H1 (cell line): ENCODE data around the gene ZNF581. TPM values are rescaled to one million over a fixed set of nuclear protein-coding genes. Genes with fewer than 3 reads are reported as not detected.
A peak's percentile ranks its signal among the peaks of the same experiment; 100 is the strongest.

Source experiments
- CTCF ChIA-PET: fragments of 300-600 bp; sonication (Branson Sonifier 250); formaldehyde crosslinking; loops from one replicate; lab custom pipeline; 2021; ENCODE audit not compliant: partially characterized antibody; lab: Charles Lee
- POLR2A ChIA-PET: fragments of 300-600 bp; sonication (Branson Sonifier 250); formaldehyde crosslinking; loops from one replicate; lab custom pipeline; 2021; ENCODE audit warnings: inconsistent platforms; ENCODE audit not compliant: partially characterized antibody; lab: Charles Lee
- DNase-seq, 2 experiments: peaks; one replicate each; pipeline versions ENCODE4 v3.0.0 to v3.0.0-alpha.2; 2010 to 2022; ENCODE audit warnings: low spot score in 2 of 2, low read depth in 1 of 2, mixed read lengths in 1 of 2
- FAIRE-seq: peaks from 2 replicates; lab custom pipeline; 2011; peaks lifted over from hg19 to GRCh38; lab: Jason Lieb, UNC
- H2AFZ ChIP-seq: 2 replicates; pipeline ENCODE4 v1.8.1; 2012; ENCODE audit warnings: low read length, inconsistent platforms
- H2AK5ac ChIP-seq: 2 replicates; pipeline ENCODE4 v1.6.1; 2013; ENCODE audit warnings: low read depth, low read length
- H2BK120ac ChIP-seq: replicated peaks from 2 replicates; pipeline ENCODE3; 2013; ENCODE audit warnings: low read depth, low read length, inconsistent platforms
- H2BK12ac ChIP-seq: 2 replicates; pipeline ENCODE4 v1.6.1; 2013; ENCODE audit warnings: low read depth, low read length
- H2BK15ac ChIP-seq: 2 replicates; pipeline ENCODE4 v1.6.1; 2013; ENCODE audit warnings: low read length
- H2BK20ac ChIP-seq: 2 replicates; pipeline ENCODE4 v1.6.1; 2013; ENCODE audit warnings: low read length
- H2BK5ac ChIP-seq: 2 replicates; pipeline ENCODE4 v1.6.1; 2013; ENCODE audit warnings: low read depth, low read length
- H3K14ac ChIP-seq: 2 replicates; pipeline ENCODE4 v1.6.1; 2013; ENCODE audit warnings: inconsistent platforms; ENCODE audit not compliant: insufficient read length
- H3K18ac ChIP-seq: 2 replicates; pipeline ENCODE4 v1.6.1; 2013; ENCODE audit warnings: low read length; ENCODE audit errors: extremely low read depth
- H3K23ac ChIP-seq: 2 replicates; pipeline ENCODE4 v1.6.1; 2013; ENCODE audit warnings: inconsistent platforms; ENCODE audit not compliant: insufficient read length
- H3K23me2 ChIP-seq: 2 replicates; pipeline ENCODE4 v1.6.1; 2013; ENCODE audit warnings: low read depth, low read length
- H3K27ac ChIP-seq: 2 replicates; pipeline ENCODE4 v1.6.1; 2011; ENCODE audit warnings: low read depth, low read length, inconsistent platforms
- H3K27me3 ChIP-seq, 4 experiments: replicated peaks in 1 of 4; 1 replicate in 1 of 4; 2 replicates in 3 of 4; pipeline versions ENCODE4 v1.6.1 to v1.8.1; 2011 to 2013; ENCODE audit warnings: low read length in 3 of 4, mild to moderate bottlenecking in 3 of 4, inconsistent platforms in 2 of 4, mixed read lengths in 2 of 4, moderate library complexity in 1 of 4; ENCODE audit not compliant: control insufficient read depth in 3 of 4, insufficient read depth in 3 of 4; ENCODE audit errors: extremely low read depth in 1 of 4
- H3K36me3 ChIP-seq, 4 experiments: 2 replicates each; pipeline versions ENCODE4 v1.6.1 to v1.8.1; 2011 to 2013; ENCODE audit warnings: mild to moderate bottlenecking in 4 of 4, low read length in 3 of 4, moderate library complexity in 2 of 4, control low read depth in 1 of 4, inconsistent platforms in 1 of 4; ENCODE audit not compliant: insufficient read depth in 4 of 4, control insufficient read depth in 2 of 4
- H3K4ac ChIP-seq: replicated peaks from 2 replicates; pipeline ENCODE3; 2013; ENCODE audit warnings: low read length, low read depth, mixed read lengths, inconsistent platforms; ENCODE audit not compliant: insufficient read length
- H3K4me1 ChIP-seq, 4 experiments: replicated peaks in 1 of 4; 1 replicate in 1 of 4; 2 replicates in 3 of 4; pipeline versions ENCODE4 v1.6.1 to v1.8.1; 2011 to 2013; ENCODE audit warnings: low read length in 3 of 4, inconsistent platforms in 2 of 4, mixed read lengths in 1 of 4; ENCODE audit not compliant: insufficient read depth in 4 of 4, control insufficient read depth in 3 of 4
- H3K4me2 ChIP-seq, 2 experiments: 2 replicates each; pipeline versions ENCODE4 v1.6.1 to v1.8.1; 2011 to 2013; ENCODE audit warnings: low read depth in 2 of 2, low read length in 2 of 2, control low read depth in 1 of 2, inconsistent platforms in 1 of 2, mild to moderate bottlenecking in 1 of 2; ENCODE audit not compliant: insufficient read depth in 1 of 2
- H3K4me3 ChIP-seq, 4 experiments: fragments of 200-600, 300-600 bp in 1 of 4; sonication (generic), shearing (Covaris generic), sonication (Bioruptor Twin) in 1 of 4; 2 replicates each; pipeline versions ENCODE4 v1.5.1 to v1.8.1; 2011 to 2016; ENCODE audit warnings: low read length in 4 of 4, low read depth in 3 of 4, control low read depth in 2 of 4, inconsistent platforms in 2 of 4, mild to moderate bottlenecking in 2 of 4, mixed read lengths in 1 of 4, moderate library complexity in 1 of 4; ENCODE audit not compliant: insufficient read depth in 2 of 4; ENCODE audit errors: extremely low read depth in 1 of 4
- H3K56ac ChIP-seq: replicated peaks from 2 replicates; pipeline ENCODE3; 2013; ENCODE audit warnings: low read depth, mild to moderate bottlenecking, mixed read lengths, low read length, inconsistent platforms; ENCODE audit not compliant: insufficient read length
- H3K79me1 ChIP-seq: 2 replicates; pipeline ENCODE4 v1.6.1; 2013; ENCODE audit warnings: low read depth, low read length, control low read depth
- H3K79me2 ChIP-seq, 2 experiments: 2 replicates each; pipeline versions ENCODE4 v1.6.1 to v1.8.1; 2012 to 2013; ENCODE audit warnings: low read length in 2 of 2, mild to moderate bottlenecking in 2 of 2, inconsistent platforms in 1 of 2; ENCODE audit not compliant: insufficient read depth in 2 of 2, control insufficient read depth in 1 of 2
- H3K9ac ChIP-seq, 4 experiments: replicated peaks in 1 of 4; 1 replicate in 1 of 4; 2 replicates in 3 of 4; pipeline versions ENCODE4 v1.6.1 to v1.8.1; 2011 to 2013; ENCODE audit warnings: low read depth in 3 of 4, low read length in 3 of 4, control low read depth in 2 of 4, mild to moderate bottlenecking in 2 of 4, moderate library complexity in 2 of 4, inconsistent platforms in 1 of 4; ENCODE audit errors: extremely low read depth in 1 of 4
- H3K9me3 ChIP-seq, 2 experiments: 2 replicates each; pipeline versions ENCODE4 v1.6.1 to v1.8.1; 2012 to 2013; ENCODE audit warnings: mild to moderate bottlenecking in 2 of 2, moderate library complexity in 2 of 2, control low read depth in 1 of 2, inconsistent platforms in 1 of 2, low read depth in 1 of 2, low read length in 1 of 2, mixed read lengths in 1 of 2; ENCODE audit not compliant: insufficient read depth in 2 of 2
- H4K20me1 ChIP-seq, 2 experiments: replicated peaks in 1 of 2; 2 replicates each; pipeline versions ENCODE3 to v1.8.1; 2011 to 2013; ENCODE audit warnings: inconsistent platforms in 2 of 2, low read length in 2 of 2, mild to moderate bottlenecking in 1 of 2; ENCODE audit not compliant: insufficient read depth in 2 of 2, control insufficient read depth in 1 of 2
- H4K5ac ChIP-seq: 2 replicates; pipeline ENCODE4 v1.6.1; 2013; ENCODE audit warnings: low read length, low read depth, mixed read lengths, inconsistent platforms; ENCODE audit not compliant: insufficient read length
- H4K8ac ChIP-seq: 2 replicates; pipeline ENCODE4 v1.8.0; 2013; ENCODE audit warnings: mild to moderate bottlenecking, moderate library complexity, low read length, inconsistent platforms; ENCODE audit not compliant: insufficient read depth; ENCODE audit errors: extremely low read depth
- H4K91ac ChIP-seq: replicated peaks from 2 replicates; pipeline ENCODE3; 2013; ENCODE audit warnings: low read length, mixed read lengths, inconsistent platforms; ENCODE audit not compliant: insufficient read length
- EZH2 ChIP-seq: fragments of 200-600 bp; sonication (generic); IDR thresholded peaks from 2 replicates; pipeline ENCODE4 v1.7.1; 2012; ENCODE audit warnings: low read depth, mild to moderate bottlenecking, moderate library complexity, low read length, inconsistent platforms; ENCODE audit not compliant: severe bottlenecking
- WGBS, 2 experiments: shearing (Covaris generic) in 1 of 2; methylation state at CpG; one replicate each; pipeline versions ENCODE4 v1.1.6 to v1.1.7; 2013 to 2015; ENCODE audit warnings: low lambda C conversion rate in 2 of 2, mixed read lengths in 2 of 2, inconsistent platforms in 1 of 2, low coverage in 1 of 2, missing lambda C conversion rate in 1 of 2; ENCODE audit not compliant: insufficient replicate concordance in 2 of 2, insufficient coverage in 1 of 2, insufficient read length in 1 of 2; ENCODE audit errors: extremely low coverage in 1 of 2, missing lambda C conversion rate in 1 of 2; 5-methylcytosine and 5-hydroxymethylcytosine counted together
- polyA plus RNA-seq, 7 experiments: library from polyadenylated mRNA; depleted of rRNA in 3 of 7; stranded (reverse) in 5 of 7; unstranded in 2 of 7; fragments of >200 nt in 5 of 7; fragments of 200-250 nt in 2 of 7; gene quantifications; 1 replicate in 5 of 7; 2 replicates in 1 of 7; 4 replicates in 1 of 7; pipeline versions ENCODE4 v1.2.1 to v1.2.3, GENCODE V29; 2011 to 2013; ENCODE audit warnings: missing spikeins in 2 of 7, mixed read lengths in 2 of 7
- total RNA-seq: library from RNA; stranded (reverse); fragmentation: NEBNext Ultra II Directional; extraction: Animal tissue kit (Norgen Biotek cat#: 25700); gene quantifications from 2 replicates; pipeline ENCODE4 v1.2.1, GENCODE V29; 2021

The ZNF581 gene
- total and polyA plus RNA-seq, 2 of the 8 experiments (the other 6 are each of a cell fraction or from before 2014, with no cell fraction given): 73.0 to 76.1 TPM

DNA sequence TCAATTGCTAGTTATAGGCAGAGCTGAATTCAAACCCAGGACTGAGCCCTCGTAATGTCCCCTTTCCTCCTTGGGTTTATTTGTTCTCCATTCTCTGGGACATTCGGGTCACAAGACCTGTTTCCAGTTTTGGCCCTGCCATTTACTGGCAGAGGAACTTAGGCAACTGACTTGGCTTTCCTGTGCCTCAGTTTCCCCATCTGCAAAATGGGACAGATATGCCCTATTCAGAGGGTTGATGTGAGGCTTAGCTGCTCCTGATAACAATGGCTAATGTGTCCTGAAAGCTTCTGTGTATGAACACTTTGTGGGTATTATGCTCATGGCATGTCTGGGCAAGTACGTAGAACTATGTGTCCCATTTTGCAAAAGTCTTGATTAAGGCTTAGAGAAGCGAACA lies 42.4 kb upstream of the ZNF581 start:
- Histone ChIP-seq H2BK12ac (peak overlapping the region; percentile 53; the same call in 1 of the 2 replicates), H3K14ac (no peak overlapping the region), H3K9ac (no peak overlapping the region), H3K27me3 (no peaks in the 10 kb centered on the region), H3K9me3 (no peaks in the 10 kb centered on the region), H3K36me3 (peaks cover 0 to 5% (median 2%) of the 10 kb centered on the region in 4 experiments; a peak in 3 of 8 replicates), H3K4me1 (peaks cover 0 to 14% (median 8%) of the 10 kb centered on the region in 4 experiments; a peak in 6 of 7 replicates), H4K91ac (no peak overlapping the region), H3K4me2 (peak overlapping the region; percentile 90 to 95), H3K23ac (no peak overlapping the region), H2AK5ac (no peak overlapping the region; the same call in 1 of the 2 replicates), H2BK15ac (no peak overlapping the region; the same call in 1 of the 2 replicates), H3K18ac (no peak overlapping the region), H3K27ac (no peak overlapping the region), H3K4me3 (peak overlapping the region; percentile 50 to 83 (median 68); a peak in 7 of 8 replicates), H4K5ac (no peak overlapping the region), H3K4ac (no peak overlapping the region), H2BK5ac (peak overlapping the region; percentile 68; the same call in 1 of the 2 replicates), H4K20me1 (peaks cover 0 to 4% of the 10 kb centered on the region in 2 experiments), H2BK120ac (no peak overlapping the region), H3K56ac (no peak overlapping the region), H3K79me2 (peaks cover 0 to 3% of the 10 kb centered on the region in 2 experiments; a peak in 2 of 4 replicates), H3K23me2 (peaks cover 18% of the 10 kb centered on the region), H2BK20ac (no peak overlapping the region), H3K79me1 (peaks cover 3% of the 10 kb centered on the region), H2AFZ (no peak overlapping the region), H4K8ac (no peak overlapping the region)
- 90% methylated on average over 4 of the region's 4 CpGs; no CpG with 5 or more reads in 1 of the 2 experiments for WGBS, 2 experiments
- ChIA-PET CTCF (interaction anchor here (0.7 to 1.1 kb wide), 2 partner anchors 52 to 55 kb away, joined by 3 read pairs; no protein-coding TSS in a partner anchor), POLR2A (interaction anchor here (0.8 to 2.5 kb wide), 7 partner anchors 12 to 114 kb away, joined by 3 to 6 read pairs (median 4); no protein-coding TSS in a partner anchor)
- TF ChIP-seq EZH2: no peak
- FAIRE-seq (no peak), DNase-seq (no peak)
